ENCODE measurements around the gene HMCN1.
"Not testable (repeated sequence)": the region's sequence is repeated elsewhere in the genome, so short reads cannot be mapped to it uniquely, and the experiment has no call there.

GRCh38 chr1:186162895-186163294 lies 428.7 kb downstream of the HMCN1 start:
- TF ChIP-seq, protein P1, sequence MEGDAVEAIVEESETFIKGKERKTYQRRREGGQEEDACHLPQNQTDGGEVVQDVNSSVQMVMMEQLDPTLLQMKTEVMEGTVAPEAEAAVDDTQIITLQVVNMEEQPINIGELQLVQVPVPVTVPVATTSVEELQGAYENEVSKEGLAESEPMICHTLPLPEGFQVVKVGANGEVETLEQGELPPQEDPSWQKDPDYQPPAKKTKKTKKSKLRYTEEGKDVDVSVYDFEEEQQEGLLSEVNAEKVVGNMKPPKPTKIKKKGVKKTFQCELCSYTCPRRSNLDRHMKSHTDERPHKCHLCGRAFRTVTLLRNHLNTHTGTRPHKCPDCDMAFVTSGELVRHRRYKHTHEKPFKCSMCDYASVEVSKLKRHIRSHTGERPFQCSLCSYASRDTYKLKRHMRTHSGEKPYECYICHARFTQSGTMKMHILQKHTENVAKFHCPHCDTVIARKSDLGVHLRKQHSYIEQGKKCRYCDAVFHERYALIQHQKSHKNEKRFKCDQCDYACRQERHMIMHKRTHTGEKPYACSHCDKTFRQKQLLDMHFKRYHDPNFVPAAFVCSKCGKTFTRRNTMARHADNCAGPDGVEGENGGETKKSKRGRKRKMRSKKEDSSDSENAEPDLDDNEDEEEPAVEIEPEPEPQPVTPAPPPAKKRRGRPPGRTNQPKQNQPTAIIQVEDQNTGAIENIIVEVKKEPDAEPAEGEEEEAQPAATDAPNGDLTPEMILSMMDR (conservative IDR thresholded peaks at IDR 0.05; ENCODE audit: low read depth in 2 of 2) = not testable (repeated sequence)
- not testable (repeated sequence) for TF ChIP-seq CREB1 (CRISPR knock-in tag; IDR thresholded peaks at IDR 0.05; ENCODE audit: low read depth); POLR2AphosphoS5 (IDR thresholded peaks at IDR 0.05; ENCODE audit: low read depth); EZH2 (IDR thresholded peaks at IDR 0.05; ENCODE audit: low read depth, unreplicated experiment); ZNF331 (CRISPR knock-in tag; IDR thresholded peaks at IDR 0.05; ENCODE audit: low read depth)
